ENCODE measurements around the gene NEDD4L. TPM values are rescaled to one million over a fixed set of nuclear protein-coding genes. Genes with fewer than 3 reads are reported as not detected.
A peak's percentile ranks its signal among the peaks of the same experiment; 100 is the strongest.

The NEDD4L gene
- total RNA-seq, 1 experiment from 2014 or later: 10.9 TPM

- no peak for DNase-seq (ENCODE audit: low read depth)
Measured at GRCh38 chr18:58231930-58232329, 187.9 kb downstream of the NEDD4L start.

DNA sequence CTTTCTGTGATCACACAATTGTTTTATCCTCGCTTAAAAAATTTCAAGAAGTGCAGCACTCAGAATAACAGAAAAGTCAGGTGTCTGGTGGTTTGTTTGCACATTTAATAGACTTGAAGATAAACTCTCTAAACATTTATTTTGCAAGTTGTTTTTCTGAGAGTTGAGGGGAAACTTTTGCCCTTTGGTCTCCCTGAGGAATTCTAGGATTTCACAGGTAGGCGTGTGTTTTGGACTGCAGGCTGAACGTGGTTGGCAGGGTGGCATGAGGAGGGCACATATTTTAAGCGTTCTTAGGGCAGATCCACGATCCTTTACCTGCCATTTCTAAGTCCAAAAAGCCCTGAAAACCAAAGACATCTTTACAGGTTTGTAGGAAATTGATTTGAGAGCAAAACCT is 188.6 kb downstream of the NEDD4L start:
- no peak for DNase-seq (ENCODE audit: low read depth)

DNA sequence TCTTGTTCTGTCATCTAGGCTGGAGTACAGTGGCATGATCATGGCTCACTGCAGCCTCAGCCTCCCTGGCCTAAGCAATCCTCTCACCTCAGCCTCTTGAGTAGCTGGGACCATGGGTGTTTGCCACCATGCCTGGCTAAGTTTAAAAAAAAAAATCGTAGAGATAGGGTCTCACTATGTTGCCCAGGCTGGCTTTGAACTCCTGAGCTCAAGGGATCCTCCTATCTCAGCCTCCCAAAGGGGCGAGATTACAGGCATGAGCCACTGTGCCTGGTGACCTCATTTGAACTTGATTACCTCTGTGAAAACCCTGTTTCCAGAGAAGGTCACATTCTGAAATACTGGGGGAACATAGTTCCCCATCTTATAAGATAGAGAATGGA is 190.3 kb downstream of the NEDD4L start:
- DNase-seq (ENCODE audit: low read depth): no peak

GRCh38 chr18:58235001-58235436 is 191.0 kb downstream of the NEDD4L start:
- no peak for DNase-seq (ENCODE audit: low read depth)

DNA sequence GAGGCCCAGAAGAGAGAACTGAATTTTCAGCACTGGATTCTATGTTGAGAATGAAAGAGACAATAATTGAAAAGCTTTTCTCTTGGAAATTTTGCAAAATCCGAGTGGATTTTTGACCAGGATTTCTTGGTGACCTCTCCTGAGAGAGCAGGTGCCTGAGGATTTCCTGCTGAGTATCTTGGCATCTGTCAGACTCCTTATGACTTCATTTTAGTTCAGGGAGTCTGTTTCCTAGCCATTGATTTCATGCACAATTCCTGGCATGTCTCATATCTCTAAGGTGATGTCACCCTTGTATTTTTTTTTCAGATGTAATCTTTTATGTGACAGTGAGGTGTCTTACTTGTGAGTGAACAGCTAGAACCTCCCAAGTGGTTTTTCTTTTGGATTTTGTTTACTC is 195.9 kb downstream of the NEDD4L start:
- DNase-seq (ENCODE audit: low read depth): no peak

DNA sequence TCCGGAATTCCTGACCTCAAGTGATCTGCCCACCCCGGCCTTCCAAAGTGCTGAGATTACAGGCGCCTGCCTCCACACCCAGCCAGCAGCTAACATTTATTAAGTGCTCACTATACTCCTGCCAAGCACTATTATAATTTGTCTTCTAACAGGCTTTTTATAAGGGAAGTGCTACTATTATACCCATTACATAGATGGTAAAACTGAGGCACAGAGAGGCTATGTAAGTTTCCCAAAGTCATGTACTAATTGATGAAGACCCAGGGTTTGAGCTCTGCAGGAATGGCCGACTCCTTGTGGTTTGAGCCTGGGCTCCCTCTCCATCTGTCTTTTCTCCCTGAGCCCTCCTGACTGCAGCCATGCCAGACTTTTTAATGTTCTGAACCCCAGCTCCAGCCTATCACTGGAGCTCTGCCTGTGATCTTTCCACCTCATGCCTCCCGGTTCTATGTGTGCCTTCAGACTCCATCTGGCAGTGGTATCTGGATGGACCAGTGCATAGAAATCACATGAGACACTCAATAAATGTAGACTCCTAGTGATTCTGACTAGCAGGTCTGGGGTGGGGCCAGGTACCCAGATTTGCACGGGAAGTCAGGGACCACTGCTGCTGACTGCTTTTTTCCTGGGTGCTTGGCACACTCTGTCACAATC is 197.1 kb downstream of the NEDD4L start:
- no peak for DNase-seq (ENCODE audit: low read depth)

- no peak for DNase-seq (ENCODE audit: low read depth)
Measured at GRCh38 chr18:58241877-58242276, 197.9 kb downstream of the NEDD4L start.

GRCh38 chr18:58242435-58242834 is 198.4 kb downstream of the NEDD4L start:
- DNase-seq (ENCODE audit: low read depth): no peak

DNA sequence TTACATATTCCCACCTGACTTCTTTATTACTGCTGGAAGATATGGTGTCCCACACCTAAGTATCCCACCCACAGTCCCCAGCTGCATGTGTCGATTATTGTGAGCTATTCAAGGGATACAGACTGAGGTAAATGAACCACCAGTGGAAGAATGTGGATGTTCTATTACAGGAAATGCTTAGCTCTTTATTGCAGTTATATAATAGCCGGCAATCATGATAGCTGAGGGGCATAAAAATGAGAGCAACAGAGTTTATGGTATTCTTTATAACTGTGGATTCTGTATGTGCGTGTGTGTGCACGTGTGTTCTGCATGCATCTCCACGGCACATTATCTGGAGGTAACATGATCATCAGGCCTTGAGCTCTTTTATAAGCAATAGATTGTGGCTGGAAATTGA is 198.9 kb downstream of the NEDD4L start:
- DNase-seq (ENCODE audit: low read depth): no peak

GRCh38 chr18:58243401-58243800 is 199.4 kb downstream of the NEDD4L start:
- DNase-seq (ENCODE audit: low read depth): no peak

DNA sequence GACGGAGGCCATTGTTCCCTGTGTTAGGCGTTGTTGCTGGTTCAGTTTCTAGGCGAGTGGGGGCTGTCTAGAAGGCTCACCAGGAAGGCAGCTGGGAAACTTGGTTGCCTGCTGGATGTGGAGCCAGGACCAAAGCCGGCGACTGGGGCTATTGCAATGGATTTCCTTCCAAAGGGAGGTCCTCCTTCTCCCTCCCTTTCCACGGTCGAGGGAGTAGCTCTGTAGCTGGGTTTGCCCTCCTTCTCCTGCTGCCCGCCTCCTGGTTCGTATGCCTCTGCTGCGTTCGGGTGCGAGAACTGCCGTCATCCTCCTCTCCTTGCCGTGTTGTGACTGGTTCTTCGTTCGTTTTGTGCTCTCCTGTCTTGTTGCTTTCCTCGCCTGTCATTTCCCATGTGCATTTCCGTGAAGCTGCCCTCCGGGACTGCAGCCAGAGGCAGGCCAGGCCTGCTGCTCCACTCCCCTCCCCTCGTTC is 203.4 kb downstream of the NEDD4L start:
- DNase-seq (ENCODE audit: low read depth): no peak

DNA sequence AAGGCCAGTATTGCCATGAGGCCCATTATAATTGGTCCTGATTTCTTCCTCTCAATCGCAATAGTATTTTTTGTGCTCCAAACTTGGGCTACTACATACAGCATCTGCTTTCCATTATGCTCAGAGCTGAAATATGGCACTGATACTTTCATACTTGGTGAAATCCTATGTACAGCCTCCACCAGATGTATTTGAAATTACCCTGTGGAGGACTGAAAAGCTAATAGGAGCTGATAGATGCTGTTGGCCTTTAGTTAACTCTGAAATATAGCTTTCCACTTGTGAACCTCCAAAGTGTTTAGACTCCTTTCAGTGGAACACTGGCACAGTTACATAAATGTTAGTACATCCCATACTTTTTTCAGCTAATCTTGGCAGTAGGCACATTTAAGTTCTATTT is 205.7 kb downstream of the NEDD4L start:
- no peak for DNase-seq (ENCODE audit: low read depth)

- no peak for DNase-seq (ENCODE audit: low read depth)
Measured at GRCh38 chr18:58251416-58251815, 207.4 kb downstream of the NEDD4L start.

DNA sequence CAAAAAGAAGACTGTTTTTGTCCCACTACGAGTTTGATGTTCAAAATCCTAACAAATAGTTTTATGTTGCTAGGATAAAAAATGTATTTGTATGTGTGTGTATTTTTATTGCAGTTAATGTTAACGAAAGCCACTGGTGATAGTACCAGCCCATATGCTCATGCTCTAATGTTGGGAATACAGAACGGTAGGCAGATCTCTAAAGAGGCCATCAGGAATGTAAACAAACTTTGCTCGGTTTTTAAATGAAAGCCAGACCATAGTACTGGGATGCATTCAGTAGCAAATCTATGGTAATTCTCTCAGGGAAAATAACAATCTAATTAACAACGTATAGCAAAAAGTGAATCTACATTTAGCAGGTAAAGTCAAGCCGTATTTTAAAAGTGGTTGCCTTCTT is 208.1 kb downstream of the NEDD4L start:
- DNase-seq (ENCODE audit: low read depth): no peak

DNA sequence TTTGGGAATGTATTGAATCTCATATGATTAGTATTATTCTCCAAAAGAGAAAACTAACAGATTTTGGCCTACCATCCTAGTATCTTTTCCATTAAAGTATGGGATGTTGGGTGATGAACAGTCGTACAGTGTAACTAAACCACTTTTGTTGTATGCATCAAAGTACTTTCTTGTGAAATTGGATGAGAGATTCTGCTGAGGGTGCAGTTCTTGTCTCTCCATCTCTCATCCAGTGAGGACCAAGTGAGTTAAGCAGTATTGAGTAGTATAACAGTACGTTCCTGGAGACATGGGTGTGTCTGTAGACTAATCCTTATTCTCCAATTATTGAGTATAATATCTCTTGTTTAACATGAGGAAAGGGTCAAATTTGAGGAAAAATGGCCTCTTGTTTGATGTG is 209.3 kb downstream of the NEDD4L start:
- no peak for DNase-seq (ENCODE audit: low read depth)

DNA sequence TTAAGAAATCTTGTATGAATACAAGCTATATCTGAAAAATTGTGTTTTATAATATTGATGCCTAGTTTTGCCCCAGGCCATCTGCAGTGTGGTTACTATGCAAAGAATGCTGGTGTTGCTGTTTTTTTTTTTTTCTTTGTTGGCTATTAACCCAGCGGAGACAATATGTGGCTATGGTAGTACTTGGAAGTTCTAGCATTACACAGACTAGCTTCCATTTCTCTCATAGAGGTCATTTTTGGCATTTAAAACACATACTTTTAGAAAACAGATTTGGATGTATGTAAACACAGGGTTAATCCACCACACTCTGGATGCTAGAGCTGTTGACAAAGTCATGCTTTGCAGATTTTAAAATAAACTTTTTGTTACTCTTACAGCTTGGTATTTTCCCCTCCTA is 209.8 kb downstream of the NEDD4L start:
- DNase-seq (ENCODE audit: low read depth): no peak

GRCh38 chr18:58254873-58255511 is 211.0 kb downstream of the NEDD4L start:
- DNase-seq (ENCODE audit: low read depth): no peak

- no peak for DNase-seq (ENCODE audit: low read depth)
Measured at GRCh38 chr18:58255701-58256311, 211.8 kb downstream of the NEDD4L start.

- DNase-seq (ENCODE audit: low read depth): no peak
Measured at GRCh38 chr18:58256316-58257080, 212.5 kb downstream of the NEDD4L start.

DNA sequence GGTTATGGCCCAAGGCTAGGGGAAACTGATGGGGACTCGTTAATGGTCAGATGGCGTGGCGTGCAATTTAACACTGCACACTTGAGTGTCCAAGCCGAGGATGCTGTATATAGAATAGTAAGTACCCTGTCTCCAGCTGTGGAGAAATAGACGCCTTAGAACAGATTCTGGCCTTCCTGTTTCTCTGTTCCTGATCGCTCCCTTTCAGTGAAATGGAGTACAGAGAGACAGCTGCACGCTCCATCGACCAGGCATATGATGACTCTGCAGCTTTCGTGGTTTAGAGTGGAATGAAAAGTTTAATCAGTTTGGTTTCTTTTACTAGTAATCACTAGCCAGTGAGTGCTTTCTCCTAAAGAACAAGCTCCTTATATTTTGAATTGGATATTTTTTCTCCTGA is 213.4 kb downstream of the NEDD4L start:
- peak; percentile 63 for DNase-seq (ENCODE audit: low read depth)

DNA sequence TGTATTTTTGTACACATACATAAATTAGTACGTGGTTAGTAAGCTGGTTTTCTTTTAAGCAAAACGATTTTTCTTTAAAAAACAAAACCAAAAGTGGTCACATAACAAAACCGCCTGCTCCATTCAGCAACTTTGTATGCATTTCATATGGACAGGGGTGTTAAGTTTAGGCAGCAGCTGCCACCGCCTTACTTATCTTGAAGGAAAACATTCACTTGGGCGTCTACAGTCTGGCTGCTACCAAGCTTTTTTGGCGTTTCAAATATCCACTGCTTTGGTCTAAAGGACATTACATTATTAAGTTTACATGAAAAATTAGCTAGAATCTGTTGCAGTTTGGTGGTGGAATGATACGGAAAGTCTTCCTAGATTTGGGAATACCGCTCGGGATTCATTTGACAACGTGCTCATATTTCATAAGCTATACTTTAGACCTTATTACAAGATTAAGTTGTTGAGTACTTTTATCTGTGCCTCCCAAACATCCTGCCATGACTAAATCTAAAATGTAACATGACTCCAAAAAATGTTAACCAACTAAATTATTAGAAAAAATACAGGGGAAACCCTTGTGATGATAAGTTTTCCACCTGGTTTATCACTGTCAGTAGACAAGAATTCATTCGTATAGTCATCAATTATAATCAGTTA is 214.8 kb downstream of the NEDD4L start:
- DNase-seq (ENCODE audit: low read depth): no peak
